Kidney glomerular epithelial cell (primary cell): ENCODE results near the gene SDF4.
"Not testable (repeated sequence)": the region's sequence is repeated elsewhere in the genome, so short reads cannot be mapped to it uniquely, and the experiment has no call there.

ENCODE experiments used
- DNase-seq: peaks from one replicate; lab custom pipeline; 2025; lab: John Stamatoyannopoulos, UW

Gene SDF4

GRCh38 chr1:1179346-1179982, 52.3 kb downstream of the SDF4 start:
- no peak for DNase-seq

GRCh38 chr1:1178794-1179331, 52.9 kb downstream of the SDF4 start:
- no peak for DNase-seq

DNA sequence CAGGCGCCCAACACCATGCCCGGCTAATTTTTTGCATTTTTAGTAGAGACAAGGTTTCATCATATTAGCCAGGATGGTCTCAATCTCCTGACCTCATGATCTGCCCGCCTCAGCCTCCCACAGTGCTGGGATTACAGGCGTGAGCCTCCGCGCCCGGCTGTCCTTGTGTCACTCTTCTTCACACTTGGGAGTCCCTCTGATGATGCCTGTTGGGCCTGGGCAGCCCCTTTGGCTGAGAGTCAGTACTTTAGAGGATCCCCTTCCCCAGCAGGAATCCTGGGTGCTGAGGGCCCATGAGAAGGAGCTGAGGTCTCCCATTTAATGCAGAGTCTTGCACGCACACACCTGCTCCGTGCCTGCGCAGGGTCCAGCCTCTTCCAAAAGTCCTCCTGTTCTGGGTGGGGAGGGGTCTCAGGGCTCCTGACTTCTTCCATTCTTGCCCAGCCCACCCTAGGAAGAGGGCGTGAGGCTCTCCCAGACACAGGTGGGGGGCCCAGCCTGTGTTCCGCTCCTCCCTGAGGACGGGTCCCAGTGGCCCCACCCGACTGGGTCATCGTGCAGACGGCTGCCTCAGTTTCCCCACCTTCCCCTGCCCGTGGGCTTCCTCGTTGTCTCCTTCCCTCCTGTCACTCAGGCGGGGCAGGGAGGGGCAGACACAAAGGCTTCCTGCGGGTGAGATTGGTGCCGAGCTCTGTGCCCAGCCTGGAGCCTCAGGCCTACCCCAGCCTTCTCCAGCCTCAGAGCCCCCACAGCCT, 54.2 kb downstream of the SDF4 start:
- DNase-seq, result no peak

- no peak for DNase-seq
These were observed 54.9 kb downstream of the SDF4 start for GRCh38 chr1:1176931-1177330.

DNA sequence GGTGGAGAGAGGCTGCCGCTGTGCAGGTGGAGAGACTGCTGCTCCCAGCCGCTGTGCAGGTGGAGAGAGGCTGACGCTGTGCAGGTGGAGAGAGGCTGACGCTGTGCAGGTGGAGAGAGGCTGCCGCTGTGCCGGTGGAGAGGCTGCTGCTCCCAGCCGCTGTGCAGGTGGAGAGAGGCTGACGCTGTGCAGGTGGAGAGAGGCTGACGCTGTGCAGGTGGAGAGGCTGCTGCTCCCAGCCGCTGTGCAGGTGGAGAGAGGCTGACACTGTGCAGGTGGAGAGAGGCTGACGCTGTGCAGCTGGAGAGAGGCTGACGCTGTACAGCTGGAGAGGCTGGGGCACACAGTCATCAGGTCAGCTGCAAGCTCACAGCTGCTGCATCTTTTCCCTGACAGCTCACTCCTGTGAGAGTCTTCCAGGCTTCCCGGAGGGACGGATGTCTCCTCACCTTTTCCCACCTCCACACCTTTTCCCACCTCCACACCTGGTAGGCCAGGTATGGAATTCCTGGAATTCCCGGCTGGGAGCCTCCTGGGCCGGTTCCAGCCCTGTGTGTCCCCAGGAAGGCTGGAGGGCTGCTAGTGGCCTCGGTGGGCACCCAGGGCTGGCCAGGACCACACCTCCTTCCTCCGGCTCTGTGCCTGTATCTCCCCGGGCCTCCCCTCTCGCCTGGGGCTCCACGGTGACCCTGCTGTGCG, 55.6 kb downstream of the SDF4 start:
- not testable (repeated sequence) for DNase-seq

- no peak for DNase-seq
These were observed 56.4 kb downstream of the SDF4 start for GRCh38 chr1:1175221-1176062.

- no peak for DNase-seq
These were observed 57.9 kb downstream of the SDF4 start, which contains the start of gene TTLL10 for GRCh38 chr1:1173793-1174415. Gene TTLL10 (plus strand): TSS chr1:1173880. CDS start chr1:1179216, 5,336 bp downstream.

- no peak for DNase-seq
These were observed 58.6 kb downstream of the SDF4 start for GRCh38 chr1:1173061-1173792.

DNA sequence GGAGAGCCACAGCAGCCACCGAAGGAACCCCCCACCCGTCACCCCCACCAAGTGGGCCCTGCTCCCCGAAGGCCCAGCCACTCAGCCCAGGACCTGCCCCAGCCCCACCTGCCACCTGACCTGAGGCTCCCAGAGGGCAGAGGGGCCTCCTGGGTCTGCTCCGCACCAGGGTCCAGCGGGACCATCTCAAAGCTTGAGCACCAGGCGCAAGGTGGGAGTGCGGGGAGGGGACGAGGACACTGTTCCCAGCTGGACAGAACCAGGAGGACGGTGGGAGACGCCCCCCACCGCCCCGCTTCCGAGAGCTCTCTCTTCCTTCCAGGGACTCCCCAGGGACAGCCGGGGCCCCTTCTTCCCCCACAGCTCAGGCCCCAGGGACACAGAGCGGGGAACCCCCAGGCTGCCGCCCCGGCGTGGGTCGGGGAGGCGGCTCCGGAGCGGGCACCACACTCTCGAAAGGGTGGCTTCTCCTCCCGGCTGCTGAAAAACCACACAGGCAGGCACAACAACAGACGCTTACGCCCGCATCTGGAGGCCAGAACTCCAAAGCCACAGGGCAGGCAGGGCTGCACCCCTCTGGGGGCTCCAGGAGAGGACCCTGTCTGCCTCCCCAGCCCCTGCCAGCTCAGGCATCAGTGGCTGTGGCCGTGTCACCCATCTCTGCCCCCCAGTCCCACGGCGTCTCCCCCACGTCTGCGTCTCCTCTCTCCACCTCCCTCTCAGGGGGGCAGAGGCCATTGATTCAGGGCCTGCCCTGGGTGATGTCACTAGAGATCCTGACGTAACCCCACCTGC, 60.1 kb downstream of the SDF4 start:
- DNase-seq, result no peak

GRCh38 chr1:1171161-1171545, 60.6 kb downstream of the SDF4 start:
- DNase-seq, result no peak

GRCh38 chr1:1170215-1171091, 61.3 kb downstream of the SDF4 start:
- peak; percentile 40 for DNase-seq

GRCh38 chr1:1169429-1170214, 62.2 kb downstream of the SDF4 start:
- no peak for DNase-seq

- DNase-seq, result no peak
These were observed 63.1 kb downstream of the SDF4 start for GRCh38 chr1:1168451-1169411.

- no peak for DNase-seq
These were observed 63.9 kb downstream of the SDF4 start for GRCh38 chr1:1167841-1168450.

DNA sequence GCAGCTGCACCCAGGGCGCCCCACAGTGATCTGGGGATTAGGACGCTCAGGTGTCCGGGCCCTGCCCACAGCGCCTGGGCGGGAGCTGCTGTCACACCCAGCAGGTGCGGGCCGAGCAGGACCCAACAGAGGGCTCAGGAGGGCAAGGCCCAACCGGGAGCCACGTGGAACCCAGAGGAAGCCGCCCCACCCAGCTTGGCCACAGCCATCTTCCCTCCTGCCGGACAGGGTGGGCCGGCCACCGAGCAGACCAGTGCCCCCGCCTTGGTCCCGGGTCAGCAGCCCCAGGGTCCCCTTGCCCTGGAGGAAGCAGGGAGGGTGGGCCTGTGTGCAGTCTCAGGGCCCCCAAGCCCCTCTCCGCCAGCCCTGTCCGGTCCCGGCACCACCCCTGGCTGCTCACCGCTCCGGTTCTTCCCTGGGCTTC, 64.4 kb downstream of the SDF4 start:
- no peak for DNase-seq
